GM18870 (cell line): ENCODE data around the gene DES.

Experiments
- ATAC-seq: cut with Tn5 transposase; IDR thresholded peaks from one replicate; pipeline ENCODE4 v1.9.1; 2021; ENCODE audit warnings: moderate library complexity; ENCODE audit not compliant: unreplicated experiment

DES gene

DNA sequence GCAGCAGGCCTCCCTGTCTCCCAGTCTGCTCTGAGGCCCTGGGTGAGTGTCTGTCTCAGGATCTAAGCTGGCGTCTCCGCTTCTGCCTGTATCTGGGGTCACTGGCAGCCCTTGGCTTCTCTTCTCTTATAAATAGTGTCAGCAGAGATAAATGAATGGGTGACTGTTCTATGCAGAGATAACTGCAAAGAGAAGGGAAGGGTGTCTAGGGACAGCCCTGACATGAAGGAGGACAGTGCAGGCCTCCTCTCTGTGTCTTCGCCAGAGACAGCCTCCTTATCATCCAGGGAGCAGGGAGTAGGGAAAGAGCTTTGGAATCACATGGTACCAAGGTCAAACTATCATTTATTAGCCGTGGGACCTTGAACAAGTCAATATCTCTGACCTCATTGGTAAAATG, 52.3 kb downstream of the DES start:
- no peak for ATAC-seq

DNA sequence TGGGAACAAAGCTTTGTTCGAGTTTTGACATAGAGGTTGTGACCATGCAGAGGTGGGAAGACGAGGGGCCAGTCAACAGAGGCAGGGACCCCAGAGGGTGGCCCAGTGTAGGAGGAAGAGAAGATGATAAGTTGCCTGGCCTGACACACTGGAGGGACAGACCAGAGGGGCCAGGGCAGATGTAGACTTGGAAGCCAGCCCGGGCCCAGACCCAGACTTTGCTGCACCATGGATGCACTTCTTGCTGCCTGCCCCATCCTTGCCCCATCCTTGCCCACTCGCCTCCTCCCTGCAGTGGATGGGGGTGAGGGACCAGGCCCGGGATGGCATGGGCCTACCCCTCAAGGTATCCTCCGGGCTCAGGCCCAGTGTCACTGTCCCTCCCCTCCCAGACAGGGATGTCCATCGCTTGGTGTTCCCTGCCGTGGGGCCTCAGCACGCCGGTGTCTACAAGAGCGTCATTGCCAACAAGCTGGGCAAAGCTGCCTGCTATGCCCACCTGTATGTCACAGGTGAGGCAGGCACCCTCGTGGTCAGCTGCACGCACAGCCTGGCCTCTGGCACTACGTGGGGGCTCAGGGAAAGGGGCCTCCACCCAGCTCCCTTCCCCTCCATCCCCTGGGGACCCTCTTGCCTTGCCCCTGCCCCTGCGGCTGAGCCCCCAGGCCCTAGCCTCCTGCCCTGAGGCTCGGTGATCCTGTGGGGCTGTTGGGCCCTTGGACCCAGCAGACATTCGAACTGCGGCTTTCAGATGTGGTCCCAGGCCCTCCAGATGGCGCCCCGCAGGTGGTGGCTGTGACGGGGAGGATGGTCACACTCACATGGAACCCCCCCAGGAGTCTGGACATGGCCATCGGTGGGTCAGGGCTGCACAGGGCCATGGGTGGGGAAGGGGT, 53.5 kb downstream of the DES start:
- ATAC-seq: no peak

DNA sequence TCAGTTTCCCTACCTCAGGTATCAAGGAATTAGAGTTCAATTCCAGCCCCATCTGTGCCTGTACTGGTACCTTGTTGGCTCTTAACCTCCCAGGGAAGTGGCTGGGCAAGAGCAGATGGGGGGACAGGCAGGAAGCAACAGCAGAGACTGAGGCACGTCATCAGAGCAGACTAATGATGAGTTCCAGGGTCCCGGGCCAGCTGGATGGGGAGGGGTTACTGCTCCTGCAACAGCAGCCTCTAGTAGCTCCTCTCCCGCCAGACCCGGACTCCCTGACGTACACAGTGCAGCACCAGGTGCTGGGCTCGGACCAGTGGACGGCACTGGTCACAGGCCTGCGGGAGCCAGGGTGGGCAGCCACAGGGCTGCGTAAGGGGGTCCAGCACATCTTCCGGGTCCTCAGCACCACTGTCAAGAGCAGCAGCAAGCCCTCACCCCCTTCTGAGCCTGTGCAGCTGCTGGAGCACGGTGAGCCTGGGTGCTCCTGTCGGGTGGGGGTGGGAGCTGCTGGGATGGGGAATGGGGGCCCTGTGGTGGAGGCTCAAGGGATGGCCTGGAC, 54.5 kb downstream of the DES start:
- ATAC-seq: no peak

DNA sequence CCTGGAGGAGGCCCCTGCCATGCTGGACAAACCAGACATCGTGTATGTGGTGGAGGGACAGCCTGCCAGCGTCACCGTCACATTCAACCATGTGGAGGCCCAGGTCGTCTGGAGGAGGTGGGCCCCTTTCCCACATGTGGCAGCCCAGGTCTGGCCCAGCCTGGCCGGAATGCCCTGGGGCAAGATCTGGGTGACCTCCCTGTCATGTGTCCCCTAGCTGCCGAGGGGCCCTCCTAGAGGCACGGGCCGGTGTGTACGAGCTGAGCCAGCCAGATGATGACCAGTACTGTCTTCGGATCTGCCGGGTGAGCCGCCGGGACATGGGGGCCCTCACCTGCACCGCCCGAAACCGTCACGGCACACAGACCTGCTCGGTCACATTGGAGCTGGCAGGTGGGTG, 55.3 kb downstream of the DES start:
- no peak for ATAC-seq

DNA sequence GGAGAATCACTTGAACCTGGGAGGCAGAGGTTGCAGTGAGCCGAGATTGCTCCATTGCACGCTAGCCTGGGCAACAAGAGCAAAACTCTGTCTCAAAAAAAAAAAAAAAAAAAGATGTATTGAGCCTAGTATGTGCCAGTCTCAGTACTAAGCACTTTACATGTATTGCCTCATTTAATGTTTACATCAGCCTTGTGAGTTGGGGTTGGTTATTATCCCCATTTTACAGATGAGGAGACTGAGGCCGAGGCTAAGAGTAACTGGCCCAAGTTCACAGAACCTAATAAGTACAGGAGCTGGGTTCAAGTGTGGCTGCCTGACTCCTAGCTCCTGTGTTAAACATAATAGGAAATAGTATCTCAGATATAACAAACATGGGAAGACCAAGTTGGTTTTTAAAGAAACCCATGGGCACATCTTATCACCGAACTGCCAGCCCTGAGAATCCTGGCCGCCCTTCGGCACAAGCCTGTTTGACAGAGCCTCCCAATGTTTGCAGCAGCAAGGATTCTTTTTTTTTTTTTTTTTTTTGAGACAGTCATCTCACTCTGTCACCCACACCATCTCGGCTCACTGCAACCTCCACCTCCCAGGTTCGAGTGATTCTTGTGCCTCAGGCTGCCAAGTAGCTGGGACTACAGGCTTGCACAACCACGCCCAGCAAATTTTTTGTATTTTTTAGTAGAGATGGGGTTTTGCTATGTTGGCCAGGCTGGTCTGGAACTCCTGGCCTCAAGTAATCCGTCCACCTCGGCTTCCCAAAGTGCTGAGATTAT, 56.3 kb downstream of the DES start:
- ATAC-seq: no peak

DNA sequence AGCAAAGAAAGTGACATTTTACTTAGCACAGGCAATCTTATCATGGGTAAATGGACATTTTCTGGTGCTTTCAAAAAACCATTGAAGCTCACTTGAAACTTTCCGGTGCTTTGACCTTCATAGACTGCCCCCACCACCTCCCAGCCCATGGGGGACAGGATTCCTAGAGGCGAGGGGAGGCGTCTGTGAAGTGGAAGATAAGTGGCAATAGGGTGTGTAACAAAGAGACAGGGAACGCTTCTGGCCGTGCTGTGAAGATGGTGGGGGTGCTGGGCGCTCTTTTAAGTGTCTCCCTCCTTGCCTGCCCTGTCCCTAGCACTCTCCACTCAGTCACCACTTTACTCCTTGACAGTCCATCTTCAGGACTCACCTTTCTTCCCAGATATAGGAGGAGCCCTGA, 57.1 kb downstream of the DES start:
- ATAC-seq: no peak

DNA sequence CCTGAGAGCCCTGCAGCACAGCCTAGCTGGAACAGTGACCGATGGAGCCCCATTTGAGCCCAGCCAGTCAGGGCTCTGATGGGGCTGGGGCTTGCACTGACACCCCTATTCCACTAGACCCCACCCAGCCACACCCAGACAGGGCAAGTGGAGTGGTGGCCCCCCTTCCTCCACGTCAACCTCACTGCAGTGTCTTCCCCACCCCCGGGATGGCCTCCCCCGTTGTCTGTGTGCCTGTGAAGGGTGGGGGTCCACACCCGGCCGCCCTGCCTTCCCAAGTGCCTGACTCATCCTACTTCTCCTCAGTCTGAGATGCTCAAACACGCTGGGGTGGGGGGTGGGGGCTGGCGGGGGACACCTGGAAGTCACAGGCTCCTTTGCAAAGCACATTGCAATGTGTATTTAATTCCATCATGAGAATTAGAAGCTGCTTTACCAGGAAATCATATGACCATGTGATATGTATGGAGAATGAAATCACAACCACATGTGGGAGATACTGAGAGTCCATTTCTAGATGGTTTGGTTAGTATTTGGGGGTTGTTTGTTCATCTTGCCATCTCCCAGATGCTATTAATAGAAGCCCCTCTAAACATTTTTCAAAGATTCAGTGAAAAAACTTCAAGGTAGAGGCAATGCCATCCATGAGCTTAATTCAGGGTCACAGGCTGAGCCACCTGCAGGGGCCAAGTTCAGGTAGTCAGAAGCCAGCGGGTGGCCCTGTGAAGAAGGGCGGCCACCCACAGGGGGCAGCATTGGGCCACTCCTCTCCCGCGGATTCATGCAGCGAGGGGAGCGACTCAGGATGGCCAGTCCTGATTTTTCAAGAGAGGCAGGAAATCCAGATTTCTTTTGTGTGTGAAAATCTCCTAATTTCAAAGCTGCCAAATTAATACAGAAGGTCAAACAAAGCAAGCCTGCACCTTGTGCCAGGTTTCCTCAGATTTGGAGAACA, 57.8 kb downstream of the DES start:
- no peak for ATAC-seq
